GM19468 (cell line): Measurements from ENCODE around the gene ATE1.
"Not testable (repeated sequence)": the region's sequence is repeated elsewhere in the genome, so short reads cannot be mapped to it uniquely, and the experiment has no call there.

Source experiments
- ATAC-seq: cut with Tn5 transposase; IDR thresholded peaks from one replicate; pipeline ENCODE4 v1.9.1; 2021; ENCODE audit warnings: mild to moderate bottlenecking, moderate library complexity, moderate number of reproducible peaks; ENCODE audit not compliant: unreplicated experiment; ENCODE audit errors: extremely low read depth

ATE1 gene

DNA sequence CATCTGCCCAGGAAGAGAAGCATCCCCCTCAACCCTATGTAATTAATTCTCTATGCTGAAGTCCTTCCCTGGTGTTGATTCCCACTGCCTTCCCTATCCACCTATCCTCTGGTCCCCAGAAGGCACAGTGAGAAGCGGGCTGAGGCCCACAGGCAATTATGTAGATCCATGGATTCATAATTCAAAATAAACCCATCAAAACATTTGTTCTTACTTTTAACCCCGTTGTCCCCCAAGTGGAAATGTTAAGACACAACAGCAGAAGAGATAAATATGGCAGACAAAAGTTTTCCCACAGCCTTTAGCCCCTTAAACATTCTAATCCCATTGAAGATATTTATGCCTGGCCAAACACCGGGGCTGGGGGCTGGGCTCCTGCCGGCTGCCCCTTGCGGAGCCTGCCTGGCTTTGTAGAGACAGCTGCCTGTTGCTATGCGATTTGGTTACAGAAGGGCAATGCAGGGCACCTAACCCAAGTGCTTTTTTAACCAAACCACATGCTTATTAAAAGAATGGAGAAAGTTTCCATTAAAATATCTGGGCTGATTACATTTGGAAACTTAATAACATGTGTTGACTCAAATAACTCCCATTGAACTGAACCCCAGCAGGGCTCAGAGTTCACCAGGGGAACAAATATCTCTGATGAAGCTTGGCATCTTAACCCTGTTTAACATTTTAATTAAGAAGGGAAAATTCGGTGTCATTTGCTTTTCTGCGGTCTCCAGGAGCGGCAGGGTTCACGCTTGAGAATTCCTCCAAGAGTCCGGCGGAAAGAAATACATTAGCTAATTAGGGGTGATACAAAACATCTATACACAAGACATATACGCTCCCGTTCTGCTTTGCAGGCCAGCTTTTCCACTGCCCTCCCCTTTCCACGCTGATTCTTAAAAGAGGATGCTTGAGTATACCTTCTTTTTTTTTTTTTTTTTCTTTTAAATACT is 218.8 kb downstream of the ATE1 start:
- no peak for ATAC-seq

- no peak for ATAC-seq
Observed at GRCh38 chr10:121702351-121703320, 225.2 kb downstream of the ATE1 start.

GRCh38 chr10:121700416-121700815 is 227.4 kb downstream of the ATE1 start:
- no peak for ATAC-seq

GRCh38 chr10:121699703-121700102 is 228.1 kb downstream of the ATE1 start:
- ATAC-seq, result not testable (repeated sequence)

- no peak for ATAC-seq
Observed at GRCh38 chr10:121698902-121699301, 228.9 kb downstream of the ATE1 start.

DNA sequence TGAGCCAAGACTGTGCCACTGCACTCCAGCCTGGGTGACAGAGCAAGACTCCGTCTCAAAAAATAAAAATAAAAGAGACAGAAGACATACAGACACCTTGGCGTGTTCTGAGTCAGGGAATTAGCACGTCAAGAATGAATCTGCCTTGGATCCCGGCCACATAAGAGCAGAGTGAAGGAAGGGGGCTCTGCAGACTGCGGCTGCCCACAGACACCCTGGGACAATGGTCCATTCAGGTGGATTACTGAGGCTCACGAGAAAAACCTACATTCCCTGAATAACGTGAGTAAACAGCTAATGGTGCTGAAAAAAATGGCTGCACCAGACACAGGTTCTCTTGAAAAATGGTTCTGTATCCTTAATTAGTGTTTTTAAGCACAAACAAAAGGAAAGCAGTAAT is 229.5 kb downstream of the ATE1 start:
- ATAC-seq, result no peak

- no peak for ATAC-seq
Observed at GRCh38 chr10:121696854-121697253, 231.0 kb downstream of the ATE1 start.

DNA sequence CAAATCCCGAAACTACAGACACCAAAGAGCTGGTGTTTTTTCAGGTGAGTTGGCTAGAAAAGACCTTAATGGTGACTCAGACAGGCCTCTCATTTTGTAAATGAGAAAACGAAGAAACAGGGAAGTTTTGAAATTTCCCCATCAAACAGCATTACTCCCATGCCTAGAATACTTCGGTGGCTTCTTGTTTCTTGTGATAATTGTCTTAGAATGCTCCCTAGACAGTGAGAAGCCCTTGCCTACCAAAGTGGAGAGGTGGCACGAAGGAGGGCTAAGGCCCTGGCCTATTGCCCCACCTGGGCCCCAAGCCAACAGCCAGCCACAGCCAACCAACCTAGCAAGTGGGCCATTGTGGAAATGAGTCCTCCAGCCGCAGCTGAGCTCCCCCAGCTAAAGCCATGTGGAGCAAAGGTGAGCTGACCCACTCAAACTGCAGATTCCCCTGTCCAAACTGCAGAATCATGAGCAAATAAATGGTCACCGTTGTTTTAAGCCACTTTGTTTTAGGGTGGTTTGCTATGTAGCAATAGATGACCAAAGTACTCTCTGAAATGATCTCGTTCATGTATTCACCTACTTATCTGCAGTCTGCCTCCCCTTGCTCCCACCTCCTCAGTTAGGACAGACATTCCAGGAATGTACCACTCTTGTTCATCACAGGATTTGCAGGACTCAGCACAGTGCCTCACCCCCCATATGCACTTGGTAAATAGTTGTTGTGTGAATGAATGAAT is 231.9 kb downstream of the ATE1 start:
- no peak for ATAC-seq

GRCh38 chr10:121694966-121695643 is 232.7 kb downstream of the ATE1 start:
- ATAC-seq, result no peak

DNA sequence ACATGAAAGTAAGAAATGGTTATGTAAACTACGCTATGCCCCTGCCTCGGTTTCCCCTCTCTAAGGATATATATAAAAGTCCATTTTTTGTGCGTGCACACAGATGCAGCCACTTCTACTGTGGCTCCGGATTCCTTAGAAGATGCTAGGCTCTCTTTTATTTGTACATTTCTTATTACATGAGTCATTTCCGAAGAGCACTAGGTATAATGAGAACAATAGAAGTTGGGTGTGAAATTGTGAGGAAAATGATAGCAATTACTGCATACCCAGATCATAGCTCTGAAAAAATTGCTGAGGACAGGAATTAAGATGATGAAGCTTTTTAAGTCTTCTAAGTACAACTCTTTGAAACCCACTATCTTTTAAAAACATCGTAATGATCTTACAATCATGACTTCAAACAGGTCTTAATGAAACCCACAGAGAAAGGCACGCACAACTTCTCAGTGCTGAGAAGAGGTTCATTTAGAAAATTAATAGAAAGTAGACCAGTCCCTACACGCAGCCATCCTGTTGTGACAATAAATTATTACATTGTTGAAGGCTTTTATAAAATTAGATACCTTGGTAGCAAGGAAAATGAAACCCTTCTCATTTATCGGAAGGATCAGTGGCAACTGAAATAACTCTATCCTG is 233.4 kb downstream of the ATE1 start:
- no peak for ATAC-seq

DNA sequence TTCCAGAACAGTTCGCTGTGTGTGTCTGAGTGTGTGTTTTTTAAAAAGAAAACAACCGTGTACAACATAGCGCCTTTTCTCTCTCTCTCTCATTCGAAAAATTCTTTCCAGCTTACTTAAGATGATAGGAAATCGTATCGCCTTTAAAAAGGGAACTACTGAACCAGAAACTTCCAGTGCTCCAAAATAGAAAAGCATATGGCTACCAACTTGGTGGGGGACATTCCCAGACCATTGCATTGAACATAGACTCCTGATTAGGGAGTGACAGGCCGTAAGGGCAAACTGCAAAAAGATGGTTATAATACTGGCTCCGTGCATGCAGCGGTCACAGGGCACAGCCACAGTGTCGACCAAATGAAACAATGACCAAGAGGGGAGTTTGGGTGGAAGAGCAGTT is 235.2 kb downstream of the ATE1 start:
- ATAC-seq, result no peak

DNA sequence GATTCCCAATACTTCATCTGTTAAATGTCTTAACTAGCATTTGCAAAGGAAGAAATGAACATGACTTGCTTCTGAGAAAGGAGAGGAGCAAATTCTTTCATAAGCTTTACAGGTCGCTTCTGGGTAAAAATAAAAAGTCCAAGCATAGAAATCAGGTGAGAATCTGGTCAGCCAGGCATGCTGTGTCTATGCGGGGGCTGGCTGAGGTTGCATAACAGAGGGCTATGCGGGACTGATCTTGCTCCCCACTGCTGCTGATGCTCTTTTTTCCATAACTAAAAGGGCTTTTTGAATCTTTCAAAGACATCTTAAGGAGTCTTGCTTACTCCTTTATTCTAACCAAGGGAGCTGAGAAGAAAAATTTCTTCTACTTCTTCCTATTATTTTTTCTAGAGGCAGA is 236.9 kb downstream of the ATE1 start:
- no peak for ATAC-seq
